Measurements from ENCODE around the gene COLEC12.

COLEC12 gene

DNA sequence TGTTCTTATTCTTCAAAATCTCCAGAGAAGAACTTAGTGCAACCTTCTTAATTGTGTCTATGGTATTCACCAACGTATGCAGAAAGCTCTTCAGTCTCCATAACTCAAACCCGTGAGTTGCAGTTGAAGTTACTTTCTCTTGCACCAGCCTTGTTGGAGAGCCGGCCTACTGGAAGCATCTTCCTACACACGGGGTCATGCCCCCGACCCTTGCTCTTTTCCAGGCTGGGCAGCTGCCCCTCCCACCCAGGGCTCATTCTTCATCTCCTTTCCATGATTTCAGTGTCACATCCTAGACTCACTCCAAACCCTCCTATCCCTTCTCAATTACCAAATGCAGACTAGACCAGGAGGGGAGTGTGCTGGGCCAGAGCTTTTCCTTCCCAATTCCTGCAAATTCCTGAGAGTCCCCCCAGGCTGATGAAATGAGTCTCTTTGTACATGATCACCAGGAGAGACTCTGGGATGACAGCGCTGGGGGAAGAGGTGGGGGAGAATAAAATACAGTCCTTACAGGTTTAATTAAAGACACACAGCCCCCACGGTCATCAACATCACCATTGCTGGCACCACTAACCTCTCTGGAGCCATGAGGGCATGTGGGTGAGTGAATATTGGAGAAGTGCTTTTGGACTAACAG, 75.3 kb downstream of the COLEC12 start:
- Histone ChIP-seq H2AFZ (ENCODE audit: low read length) (no peak overlapping the region), H3K36me3 (ENCODE audit: insufficient read depth, low read length) (no peaks in the 10 kb centered on the region), H3K4me1 (ENCODE audit: insufficient read depth, low read length, poor library complexity, severe bottlenecking) (no peaks in the 10 kb centered on the region), H3K9me2 (replicated peaks; ENCODE audit: low read depth, low read length) (no peaks in the 10 kb centered on the region), H3K4me3 (ENCODE audit: low read length, poor library complexity, severe bottlenecking) (no peak overlapping the region), H3K9me3 (ENCODE audit: insufficient read depth, low read depth, low read length) (peaks cover 5% of the 10 kb centered on the region; the same call in 1 of the 2 replicates), H4K20me1 (ENCODE audit: insufficient read depth, low read length, poor library complexity, severe bottlenecking) (no peaks in the 10 kb centered on the region), H3F3A (ENCODE audit: low read depth) (no peaks in the 10 kb centered on the region), H3K27me3 (ENCODE audit: insufficient read depth, low read length, poor library complexity, severe bottlenecking) (no peaks in the 10 kb centered on the region), H3K9ac (ENCODE audit: low read depth, low read length, poor library complexity, severe bottlenecking) (no peak overlapping the region), H3K4me2 (ENCODE audit: low read depth, low read length, poor library complexity, severe bottlenecking) (no peak overlapping the region), H3K79me2 (ENCODE audit: insufficient read depth, low read length) (no peaks in the 10 kb centered on the region)
- TF ChIP-seq EZH2phosphoT487 (IDR thresholded peaks at IDR 0.05; ENCODE audit: borderline replicate concordance) (no peak), CTCF (conservative IDR thresholded peaks at IDR 0.05; ENCODE audit: low read length) (no peak)

DNA sequence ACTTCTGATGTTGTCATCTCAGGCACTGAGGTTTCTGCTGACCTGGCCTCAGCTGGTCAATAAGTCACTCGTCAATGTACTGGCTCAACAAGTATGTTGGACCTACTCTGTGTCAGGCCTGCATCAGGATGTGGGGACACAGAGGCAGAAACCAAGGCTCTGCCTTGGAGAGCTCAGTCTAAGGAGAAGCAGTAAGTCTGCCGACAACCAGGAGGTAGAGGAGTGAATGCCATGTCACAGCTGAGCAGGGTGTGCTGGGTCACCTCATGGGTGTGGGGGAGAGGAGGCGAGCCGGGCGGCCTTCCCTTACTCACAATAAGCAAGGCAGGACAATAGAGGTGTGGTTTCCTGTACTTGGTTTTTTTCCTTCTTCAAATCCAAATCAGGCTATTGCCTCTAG, 75.8 kb downstream of the COLEC12 start:
- TF ChIP-seq CTCF (conservative IDR thresholded peaks at IDR 0.05; ENCODE audit: low read length) (no peak), EZH2phosphoT487 (IDR thresholded peaks at IDR 0.05; ENCODE audit: borderline replicate concordance) (no peak)
- Histone ChIP-seq H4K20me1 (ENCODE audit: insufficient read depth, low read length, poor library complexity, severe bottlenecking) (no peaks in the 10 kb centered on the region), H3K9me3 (ENCODE audit: insufficient read depth, low read depth, low read length) (peaks cover 5% of the 10 kb centered on the region; the same call in 1 of the 2 replicates), H3K9me2 (replicated peaks; ENCODE audit: low read depth, low read length) (no peaks in the 10 kb centered on the region), H2AFZ (ENCODE audit: low read length) (no peak overlapping the region), H3K4me3 (ENCODE audit: low read length, poor library complexity, severe bottlenecking) (no peak overlapping the region), H3F3A (ENCODE audit: low read depth) (no peaks in the 10 kb centered on the region), H3K9ac (ENCODE audit: low read depth, low read length, poor library complexity, severe bottlenecking) (no peak overlapping the region), H3K4me2 (ENCODE audit: low read depth, low read length, poor library complexity, severe bottlenecking) (no peak overlapping the region), H3K79me2 (ENCODE audit: insufficient read depth, low read length) (no peaks in the 10 kb centered on the region), H3K36me3 (ENCODE audit: insufficient read depth, low read length) (no peaks in the 10 kb centered on the region), H3K4me1 (ENCODE audit: insufficient read depth, low read length, poor library complexity, severe bottlenecking) (no peaks in the 10 kb centered on the region), H3K27me3 (ENCODE audit: insufficient read depth, low read length, poor library complexity, severe bottlenecking) (no peaks in the 10 kb centered on the region)

- no peak for TF ChIP-seq CTCF (conservative IDR thresholded peaks at IDR 0.05; ENCODE audit: low read length)
- TF ChIP-seq EZH2phosphoT487 (IDR thresholded peaks at IDR 0.05; ENCODE audit: borderline replicate concordance), result no peak
- H3K27me3 ChIP-seq (ENCODE audit: insufficient read depth, low read length, poor library complexity, severe bottlenecking), result no peaks in the 10 kb centered on the region
- H3K4me1 ChIP-seq (ENCODE audit: insufficient read depth, low read length, poor library complexity, severe bottlenecking), result no peaks in the 10 kb centered on the region
- no peak overlapping the region for H3K9ac ChIP-seq (ENCODE audit: low read depth, low read length, poor library complexity, severe bottlenecking)
- no peaks in the 10 kb centered on the region for H4K20me1 ChIP-seq (ENCODE audit: insufficient read depth, low read length, poor library complexity, severe bottlenecking)
- no peaks in the 10 kb centered on the region for H3K36me3 ChIP-seq (ENCODE audit: insufficient read depth, low read length)
- H3K9me3 ChIP-seq (ENCODE audit: insufficient read depth, low read depth, low read length), result peaks cover 5% of the 10 kb centered on the region; the same call in 1 of the 2 replicates
- H3K79me2 ChIP-seq (ENCODE audit: insufficient read depth, low read length), result no peaks in the 10 kb centered on the region
- H3K9me2 ChIP-seq (replicated peaks; ENCODE audit: low read depth, low read length), result no peaks in the 10 kb centered on the region
- no peak overlapping the region for H3K4me2 ChIP-seq (ENCODE audit: low read depth, low read length, poor library complexity, severe bottlenecking)
- H2AFZ ChIP-seq (ENCODE audit: low read length), result no peak overlapping the region
- H3F3A ChIP-seq (ENCODE audit: low read depth), result no peaks in the 10 kb centered on the region
- H3K4me3 ChIP-seq (ENCODE audit: low read length, poor library complexity, severe bottlenecking), result no peak overlapping the region
Measured at GRCh38 chr18:424071-424661, 76.3 kb downstream of the COLEC12 start.
